GM12872 (cell line): ENCODE measurements around the gene PICK1.

Experiments
- TF ChIP-seq, protein P1 (sequence below): IDR thresholded peaks from 3 replicates; pipeline ENCODE4 v1.5.1; 2011; ENCODE audit warnings: low read depth, mild to moderate bottlenecking, low read length, moderate library complexity; ENCODE audit not compliant: insufficient read depth

Gene PICK1

DNA sequence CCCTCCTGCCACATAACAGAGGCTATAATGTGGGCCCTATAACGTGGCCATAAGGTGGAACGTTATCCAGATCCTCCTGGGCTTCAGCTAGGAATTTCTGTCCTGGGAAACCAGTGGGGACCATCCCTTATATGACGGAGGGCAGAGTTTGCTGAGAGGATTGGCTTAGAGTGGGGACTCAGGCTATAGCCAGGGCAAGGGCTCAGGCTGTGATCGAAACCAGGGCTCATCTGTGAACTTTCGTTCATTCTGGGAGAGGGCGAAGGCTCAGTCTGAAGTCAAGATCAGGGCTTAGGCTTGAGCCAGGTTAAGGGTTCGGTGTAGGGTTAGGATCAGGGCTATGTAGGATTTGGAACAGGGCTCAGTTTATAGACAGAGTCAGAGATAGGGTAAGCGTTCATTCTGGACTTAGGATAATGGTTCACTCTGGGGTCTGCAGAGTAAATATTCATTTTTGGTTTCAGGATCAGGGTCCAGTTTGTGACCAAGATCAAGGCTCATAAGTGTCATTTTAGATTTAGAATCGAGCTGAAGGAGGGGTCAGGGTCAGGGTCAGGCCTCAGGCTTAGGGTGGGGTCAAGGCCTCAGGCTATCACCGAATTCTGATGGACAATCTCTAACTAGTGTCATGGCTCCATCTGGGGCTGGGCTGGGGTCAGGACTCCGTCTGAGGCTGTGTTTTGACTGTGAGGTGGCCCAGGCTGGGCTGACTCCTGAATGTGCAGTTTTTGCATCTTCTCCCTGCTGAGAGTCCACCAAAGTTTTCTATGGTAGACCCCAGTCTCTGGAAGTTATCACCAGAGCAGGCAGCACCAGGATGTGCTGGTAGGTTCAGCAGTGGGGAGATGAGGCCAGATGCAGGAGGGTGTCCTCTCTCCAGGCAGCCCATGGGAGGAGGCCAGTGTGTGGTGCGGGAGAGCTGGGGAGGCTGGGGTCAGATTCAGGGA lies 39.0 kb upstream of the PICK1 start:
- TF ChIP-seq, protein P1, sequence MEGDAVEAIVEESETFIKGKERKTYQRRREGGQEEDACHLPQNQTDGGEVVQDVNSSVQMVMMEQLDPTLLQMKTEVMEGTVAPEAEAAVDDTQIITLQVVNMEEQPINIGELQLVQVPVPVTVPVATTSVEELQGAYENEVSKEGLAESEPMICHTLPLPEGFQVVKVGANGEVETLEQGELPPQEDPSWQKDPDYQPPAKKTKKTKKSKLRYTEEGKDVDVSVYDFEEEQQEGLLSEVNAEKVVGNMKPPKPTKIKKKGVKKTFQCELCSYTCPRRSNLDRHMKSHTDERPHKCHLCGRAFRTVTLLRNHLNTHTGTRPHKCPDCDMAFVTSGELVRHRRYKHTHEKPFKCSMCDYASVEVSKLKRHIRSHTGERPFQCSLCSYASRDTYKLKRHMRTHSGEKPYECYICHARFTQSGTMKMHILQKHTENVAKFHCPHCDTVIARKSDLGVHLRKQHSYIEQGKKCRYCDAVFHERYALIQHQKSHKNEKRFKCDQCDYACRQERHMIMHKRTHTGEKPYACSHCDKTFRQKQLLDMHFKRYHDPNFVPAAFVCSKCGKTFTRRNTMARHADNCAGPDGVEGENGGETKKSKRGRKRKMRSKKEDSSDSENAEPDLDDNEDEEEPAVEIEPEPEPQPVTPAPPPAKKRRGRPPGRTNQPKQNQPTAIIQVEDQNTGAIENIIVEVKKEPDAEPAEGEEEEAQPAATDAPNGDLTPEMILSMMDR = no peak

DNA sequence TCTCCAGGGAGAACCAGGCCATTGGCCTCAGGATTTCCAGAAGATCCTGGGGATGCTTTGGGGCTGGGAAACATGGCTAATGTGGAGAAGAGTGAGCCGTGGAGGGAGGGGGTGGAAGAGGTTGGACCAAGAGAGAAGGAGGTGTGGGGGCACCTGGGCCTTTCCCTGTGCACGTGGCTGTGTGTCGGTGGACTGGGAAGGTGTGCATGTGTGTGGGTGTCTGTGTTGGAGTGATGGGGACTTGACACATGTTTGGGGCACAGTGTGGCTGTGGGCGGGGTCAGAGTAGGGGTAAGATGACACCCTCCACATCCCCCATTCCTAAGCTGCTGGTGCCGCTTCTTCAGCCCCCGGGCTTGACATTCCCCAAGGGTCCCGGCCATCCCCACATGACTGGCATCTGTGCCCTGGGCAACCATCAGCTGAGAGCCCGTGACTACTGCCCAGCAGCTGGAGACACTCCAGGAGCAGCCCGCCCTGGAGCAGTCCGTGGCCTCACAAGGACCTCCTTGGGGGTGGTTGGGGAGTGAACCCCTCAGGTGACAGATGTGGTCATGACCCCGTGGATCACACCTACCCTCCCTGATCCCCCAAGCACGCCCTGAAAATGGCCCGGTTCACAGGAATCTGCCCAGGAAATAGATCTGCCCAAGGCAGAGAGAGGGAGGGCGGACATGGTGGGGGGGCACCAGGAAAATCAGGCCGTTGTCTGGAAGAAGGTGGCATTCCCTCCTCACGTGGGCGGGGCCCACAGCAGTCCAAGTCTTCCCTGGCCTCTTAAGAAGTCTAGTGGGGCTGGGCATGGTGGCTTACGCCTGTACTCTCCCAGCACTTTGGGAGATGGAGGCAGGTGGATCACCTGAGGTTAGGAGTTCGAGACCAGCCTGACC lies 38.0 kb upstream of the PICK1 start:
- TF ChIP-seq, protein P1 = no peak

DNA sequence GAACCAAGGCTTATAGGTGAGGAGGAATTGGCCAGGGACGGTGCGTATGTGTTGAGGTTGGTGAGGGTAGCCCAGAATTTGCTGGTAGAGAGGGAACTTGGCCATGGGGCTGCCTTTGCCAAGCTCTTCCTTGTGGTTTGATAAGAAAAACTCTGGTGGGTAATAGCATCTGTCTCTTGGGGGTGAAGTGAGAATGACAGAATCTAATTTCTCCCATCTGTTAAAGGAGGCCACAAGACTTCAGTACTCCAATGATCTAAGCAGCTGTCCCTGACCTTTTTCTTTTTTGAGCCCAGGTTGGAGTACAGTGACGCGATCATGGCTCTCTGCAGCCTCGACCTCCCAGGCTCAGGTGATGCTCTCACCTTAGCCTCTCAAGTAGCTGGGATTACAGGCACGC lies 36.0 kb upstream of the PICK1 start:
- TF ChIP-seq, protein P1 = no peak

DNA sequence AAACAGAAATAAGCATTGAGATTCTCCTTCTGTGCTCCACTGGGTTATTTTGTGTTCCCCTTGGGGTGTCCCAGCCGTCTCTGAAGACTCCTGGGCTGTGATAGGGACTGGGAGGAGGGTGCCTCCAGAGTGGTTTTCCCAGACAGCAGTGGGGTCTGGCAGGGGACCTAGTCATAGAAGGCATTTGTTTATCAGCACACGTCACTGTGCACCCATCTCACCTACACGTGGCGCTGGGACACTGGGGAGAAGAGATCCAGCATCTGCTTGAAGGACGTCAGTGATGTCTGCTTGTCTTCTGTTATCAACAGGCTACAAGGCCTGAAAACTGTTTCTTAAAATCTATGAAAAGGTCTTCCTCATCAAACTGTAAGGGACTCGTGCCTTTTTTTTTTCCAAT lies 34.2 kb upstream of the PICK1 start:
- TF ChIP-seq, protein P1 = no peak

DNA sequence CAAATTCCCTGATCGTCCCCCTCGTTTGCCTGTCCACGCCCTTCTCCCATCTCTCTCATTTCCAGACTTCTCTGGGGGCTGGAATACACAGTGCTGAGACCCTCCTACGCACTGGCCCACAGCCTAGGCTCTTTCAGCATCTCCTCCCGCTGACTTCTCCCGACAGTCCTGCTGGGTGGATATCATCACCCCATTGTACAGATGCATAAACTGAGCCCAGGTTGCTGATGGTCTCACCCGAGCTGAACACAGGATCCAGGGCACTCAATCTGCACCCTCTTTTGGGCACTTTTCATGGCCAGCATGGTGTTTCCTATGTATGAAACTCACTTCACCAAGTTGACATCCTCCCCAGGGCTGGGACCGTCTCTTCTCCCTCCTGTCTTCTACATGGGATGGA lies 31.7 kb upstream of the PICK1 start:
- TF ChIP-seq, protein P1 = no peak

DNA sequence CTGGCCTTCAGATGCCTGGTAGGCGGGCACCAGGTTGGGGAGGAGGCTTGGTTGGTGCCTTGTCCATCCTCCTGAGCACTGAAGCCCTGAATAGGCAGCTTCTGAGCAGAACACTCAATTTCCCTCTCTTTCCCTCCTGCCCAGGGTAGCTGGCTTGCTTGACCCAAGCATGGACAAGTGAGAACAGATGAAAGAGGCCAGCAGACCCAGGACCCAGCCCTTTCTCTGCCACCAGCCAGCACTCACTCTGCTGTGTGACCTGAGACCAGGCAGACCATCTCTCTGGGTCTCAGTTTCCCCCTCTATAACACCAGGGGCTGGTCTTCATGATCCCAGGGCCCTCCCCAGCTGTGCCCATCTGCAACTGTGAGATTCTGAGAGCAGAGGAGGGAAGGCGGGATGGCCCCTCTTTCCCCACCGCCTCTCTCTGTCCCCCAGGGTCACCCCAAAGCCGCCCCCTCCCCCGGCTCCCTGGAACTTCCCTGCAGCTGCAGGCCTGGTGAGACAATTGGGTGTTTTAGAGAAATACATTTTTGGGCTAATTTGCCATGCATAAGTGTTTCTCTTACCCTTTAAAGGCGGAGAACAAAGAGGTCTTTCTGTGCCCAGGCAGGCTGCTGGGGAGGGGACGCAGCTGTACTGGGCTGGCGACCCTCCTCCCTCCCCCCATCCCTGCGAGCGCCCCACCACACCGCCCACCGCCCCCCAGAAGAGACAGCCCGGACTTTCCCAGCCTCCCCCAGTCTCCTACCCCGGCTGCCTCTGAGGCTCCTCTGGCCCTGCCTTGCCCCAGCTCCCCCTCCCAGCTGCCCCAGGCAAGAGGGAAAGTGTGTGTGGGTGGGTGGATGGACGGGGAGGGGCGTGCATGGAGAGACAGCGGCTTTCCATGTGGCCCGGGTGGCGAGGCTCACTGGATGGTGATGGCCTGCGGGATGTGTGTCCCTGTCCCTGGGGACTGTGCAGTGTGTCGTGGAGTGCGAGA lies 30.8 kb upstream of the PICK1 start:
- TF ChIP-seq, protein P1 = no peak

DNA sequence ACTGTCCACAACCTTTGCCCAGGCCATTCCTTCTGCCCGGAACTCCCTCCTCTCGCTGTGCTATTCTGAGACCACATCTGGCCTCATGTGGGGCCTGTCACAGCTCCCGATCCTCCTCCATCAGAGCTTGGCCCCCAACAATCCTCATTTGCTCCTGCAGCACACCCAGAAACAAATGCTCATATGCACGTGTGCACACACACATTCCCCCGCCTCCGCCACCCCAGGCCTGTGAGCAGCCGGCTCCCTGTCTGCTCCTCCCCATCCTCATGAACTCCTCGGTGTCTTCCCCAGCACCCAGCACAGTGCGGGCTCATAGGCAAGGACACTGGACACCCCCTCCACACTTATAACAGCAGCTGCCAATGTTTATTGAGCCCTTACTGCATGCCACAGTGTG lies 29.7 kb upstream of the PICK1 start:
- TF ChIP-seq, protein P1 = no peak
